Mucosa of gallbladder (tissue), 1 donor: ENCODE results near the gene ZFYVE9. TPM values are rescaled to one million over a fixed set of nuclear protein-coding genes. Genes with fewer than 3 reads are reported as not detected.
"Not testable (repeated sequence)": the region's sequence is repeated elsewhere in the genome, so short reads cannot be mapped to it uniquely, and the experiment has no call there.

Experiments
- DNase-seq: peaks from one replicate; pipeline ENCODE4 v3.0.0-alpha.2; 2020; ENCODE audit warnings: low spot score
- total RNA-seq: library from RNA; stranded (reverse); gene quantifications from one replicate; pipeline ENCODE4 v1.2.1, GENCODE V29; 2021
- donor health status: DM: no; HTN: no; CAD: no.

Gene ZFYVE9, protein sequence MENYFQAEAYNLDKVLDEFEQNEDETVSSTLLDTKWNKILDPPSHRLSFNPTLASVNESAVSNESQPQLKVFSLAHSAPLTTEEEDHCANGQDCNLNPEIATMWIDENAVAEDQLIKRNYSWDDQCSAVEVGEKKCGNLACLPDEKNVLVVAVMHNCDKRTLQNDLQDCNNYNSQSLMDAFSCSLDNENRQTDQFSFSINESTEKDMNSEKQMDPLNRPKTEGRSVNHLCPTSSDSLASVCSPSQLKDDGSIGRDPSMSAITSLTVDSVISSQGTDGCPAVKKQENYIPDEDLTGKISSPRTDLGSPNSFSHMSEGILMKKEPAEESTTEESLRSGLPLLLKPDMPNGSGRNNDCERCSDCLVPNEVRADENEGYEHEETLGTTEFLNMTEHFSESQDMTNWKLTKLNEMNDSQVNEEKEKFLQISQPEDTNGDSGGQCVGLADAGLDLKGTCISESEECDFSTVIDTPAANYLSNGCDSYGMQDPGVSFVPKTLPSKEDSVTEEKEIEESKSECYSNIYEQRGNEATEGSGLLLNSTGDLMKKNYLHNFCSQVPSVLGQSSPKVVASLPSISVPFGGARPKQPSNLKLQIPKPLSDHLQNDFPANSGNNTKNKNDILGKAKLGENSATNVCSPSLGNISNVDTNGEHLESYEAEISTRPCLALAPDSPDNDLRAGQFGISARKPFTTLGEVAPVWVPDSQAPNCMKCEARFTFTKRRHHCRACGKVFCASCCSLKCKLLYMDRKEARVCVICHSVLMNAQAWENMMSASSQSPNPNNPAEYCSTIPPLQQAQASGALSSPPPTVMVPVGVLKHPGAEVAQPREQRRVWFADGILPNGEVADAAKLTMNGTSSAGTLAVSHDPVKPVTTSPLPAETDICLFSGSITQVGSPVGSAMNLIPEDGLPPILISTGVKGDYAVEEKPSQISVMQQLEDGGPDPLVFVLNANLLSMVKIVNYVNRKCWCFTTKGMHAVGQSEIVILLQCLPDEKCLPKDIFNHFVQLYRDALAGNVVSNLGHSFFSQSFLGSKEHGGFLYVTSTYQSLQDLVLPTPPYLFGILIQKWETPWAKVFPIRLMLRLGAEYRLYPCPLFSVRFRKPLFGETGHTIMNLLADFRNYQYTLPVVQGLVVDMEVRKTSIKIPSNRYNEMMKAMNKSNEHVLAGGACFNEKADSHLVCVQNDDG (N-terminal part only)
- 22.6 TPM for total RNA-seq

DNA sequence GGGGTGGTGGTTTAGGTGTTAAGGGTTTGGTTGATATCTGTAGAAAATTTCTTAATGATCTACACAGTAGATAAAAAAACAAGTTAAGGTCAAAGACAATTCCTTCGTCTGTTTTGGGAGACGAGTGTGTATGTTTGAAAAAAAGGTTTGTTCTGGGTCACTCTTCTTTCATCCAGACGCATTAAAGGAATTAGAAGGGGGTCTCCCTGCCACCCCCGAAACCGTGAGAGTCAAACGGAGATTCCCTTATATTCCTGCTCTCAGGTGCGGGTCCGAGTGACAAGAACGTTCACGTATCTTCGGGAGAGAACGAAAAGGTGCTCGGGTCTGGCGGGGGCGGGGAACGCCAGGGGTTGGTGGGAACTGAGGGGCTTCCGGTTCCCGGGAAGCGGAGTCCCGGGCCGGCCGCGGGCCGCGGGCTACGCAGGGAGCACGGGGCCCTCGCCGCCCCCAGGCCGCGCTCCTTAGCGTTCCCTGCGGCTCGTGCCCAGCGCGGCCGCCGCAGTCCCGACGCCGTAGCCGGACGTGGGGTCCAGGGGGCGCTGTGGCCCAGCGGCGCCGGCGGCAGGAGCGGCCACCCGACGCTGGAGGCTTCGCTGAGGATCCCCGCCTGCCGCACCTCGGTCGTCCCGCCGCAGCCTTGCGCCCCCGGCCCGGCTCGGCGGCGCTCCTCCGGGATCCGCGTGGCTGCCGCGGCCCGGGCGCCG, at the start of gene ZFYVE9:
Gene ZFYVE9 (plus strand): TSS at position 577 of the 707 bp plus-strand sequence. CDS start 91,118 bp downstream, outside the sequence.
- DNase-seq = peak; percentile 72

DNA sequence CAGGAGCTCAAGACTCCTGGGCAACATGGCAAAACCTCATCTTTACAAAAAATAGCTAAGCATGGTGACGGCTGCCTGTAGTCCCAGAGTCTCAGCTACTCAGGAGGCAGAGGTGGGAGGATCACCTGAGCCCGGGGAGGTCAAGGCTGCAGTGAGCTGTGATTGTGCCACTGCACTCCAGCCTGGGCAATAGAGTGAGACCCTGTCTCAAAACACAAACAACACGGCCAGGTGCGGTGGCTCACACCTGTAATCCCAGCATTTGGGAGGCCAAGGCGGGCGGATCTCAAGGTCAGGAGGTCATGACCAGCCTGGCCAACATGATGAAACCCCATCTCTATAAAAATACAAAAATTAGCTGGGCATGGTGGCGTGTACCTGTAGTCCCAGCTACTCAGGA, 47.6 kb upstream of the ZFYVE9 start:
- not testable (repeated sequence) for DNase-seq

DNA sequence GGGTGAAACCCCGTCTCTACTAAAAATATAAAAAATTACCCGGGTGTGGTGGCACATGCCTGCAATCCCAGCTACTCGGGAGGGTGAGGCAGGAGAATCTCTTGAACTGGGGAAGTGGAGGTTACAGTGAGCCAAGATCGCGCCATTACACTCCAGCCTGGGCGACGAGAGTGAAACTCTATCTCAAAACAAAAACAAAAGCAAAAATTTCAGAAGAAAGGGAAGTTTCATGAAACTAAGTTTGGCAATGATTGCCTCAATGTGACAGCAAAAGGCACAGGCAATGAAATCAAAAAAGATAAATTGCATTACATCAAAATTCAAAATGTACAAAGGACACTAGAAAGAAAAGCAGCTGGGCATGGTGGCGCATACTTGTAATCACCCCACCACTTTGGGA, 45.7 kb upstream of the ZFYVE9 start:
- no peak for DNase-seq

DNA sequence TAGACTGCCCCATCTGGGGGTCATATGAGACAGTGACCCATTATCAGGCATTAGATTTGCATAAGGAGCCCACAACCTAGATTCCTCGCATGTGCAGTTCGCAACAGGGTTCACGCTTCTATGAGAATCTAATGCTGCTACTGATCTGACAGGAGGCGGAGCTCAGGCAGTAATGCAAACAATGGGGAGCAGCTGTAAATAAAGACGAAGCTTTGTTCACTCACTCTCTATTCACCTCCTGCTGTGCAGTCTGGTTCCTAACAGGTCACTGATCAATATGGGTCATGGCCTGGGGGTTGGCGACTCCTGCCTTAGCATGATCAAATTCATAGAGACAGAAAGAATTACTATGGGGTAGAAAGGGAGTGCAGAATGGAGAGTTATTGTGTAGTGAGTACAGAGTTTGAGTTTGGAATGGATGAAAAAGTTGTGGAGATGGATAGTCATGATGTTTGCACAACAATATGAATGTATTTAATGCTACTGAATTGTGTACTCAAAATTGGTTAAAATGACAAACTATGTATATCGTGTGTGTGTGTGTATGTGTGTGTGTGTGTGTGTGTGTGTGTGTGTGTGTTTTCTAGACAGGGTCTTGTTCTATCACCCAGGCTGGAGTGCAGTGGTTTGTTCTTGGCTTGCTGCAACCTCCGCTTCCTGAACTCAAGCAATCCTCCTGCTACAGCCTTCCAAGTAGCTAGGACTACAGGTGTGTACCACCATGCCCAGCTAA, 43.6 kb upstream of the ZFYVE9 start:
- peak; percentile 12 for DNase-seq

DNA sequence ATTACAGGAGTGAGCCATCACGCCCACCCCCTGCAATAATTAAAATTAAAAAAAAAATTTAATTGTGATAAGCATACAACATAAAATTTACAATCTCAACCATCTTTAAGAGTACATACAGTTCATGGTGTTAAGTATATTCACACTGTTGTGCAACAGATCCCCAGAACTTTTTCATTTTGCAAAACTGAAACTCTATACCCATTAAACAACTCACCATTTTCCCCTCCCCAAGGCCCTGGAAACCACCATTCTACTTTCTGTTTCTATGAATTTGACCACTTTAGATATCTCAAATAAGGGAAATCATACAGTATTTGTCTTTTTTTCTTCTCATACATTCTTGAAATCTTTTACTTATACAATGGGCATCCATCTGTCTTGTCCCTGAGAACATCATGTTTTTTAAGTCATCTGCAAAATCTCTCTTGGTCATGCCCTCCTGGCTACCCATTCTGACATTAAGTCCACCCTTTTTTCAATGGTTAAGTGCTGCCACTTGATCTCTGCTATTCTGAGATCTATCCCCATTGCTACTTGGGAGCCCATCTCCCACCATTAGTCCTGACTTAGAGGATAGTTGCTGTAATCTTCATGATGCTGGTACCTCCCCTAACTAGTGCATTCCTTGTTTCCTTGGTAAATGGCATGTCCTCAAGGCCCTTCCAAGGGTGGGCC, 39.4 kb upstream of the ZFYVE9 start:
- DNase-seq = no peak

DNA sequence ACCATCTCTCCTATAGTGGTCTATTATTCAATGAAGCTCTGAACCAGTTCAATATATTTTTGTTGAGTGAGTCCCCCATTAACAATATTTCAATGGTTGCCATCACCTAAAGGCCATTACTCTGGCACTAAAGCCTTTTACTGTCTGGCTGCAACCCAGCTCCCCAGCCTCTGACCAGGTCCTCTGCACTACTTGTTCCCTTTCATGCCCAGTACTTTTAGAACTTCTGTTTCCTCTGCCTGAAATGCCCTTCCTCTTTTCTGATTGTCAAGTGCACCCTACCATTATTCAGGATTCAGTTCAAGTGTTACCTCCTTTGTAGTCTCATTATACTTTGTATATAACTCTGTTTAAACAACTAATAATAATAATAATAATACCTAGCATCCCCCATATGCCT, 30.4 kb upstream of the ZFYVE9 start:
- no peak for DNase-seq

DNA sequence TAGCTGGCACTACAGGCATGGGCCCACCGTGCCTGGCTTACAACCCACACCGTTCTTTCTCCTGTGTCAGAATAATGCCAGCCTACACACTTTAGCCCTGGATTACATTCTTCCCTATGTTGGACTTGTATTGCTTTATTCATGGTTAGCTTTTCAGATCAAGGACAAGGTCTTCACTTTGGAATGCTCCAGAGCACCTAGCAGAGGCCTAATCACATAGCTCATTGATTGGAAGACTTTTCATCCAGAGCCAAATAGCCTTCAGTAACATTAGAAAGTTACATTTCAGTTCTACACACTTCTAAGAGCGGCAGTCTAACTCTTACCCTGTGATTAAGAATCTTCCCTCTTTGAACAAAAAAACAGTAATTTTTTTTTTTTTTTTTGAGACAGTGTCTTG, 29.4 kb upstream of the ZFYVE9 start:
- DNase-seq = no peak

DNA sequence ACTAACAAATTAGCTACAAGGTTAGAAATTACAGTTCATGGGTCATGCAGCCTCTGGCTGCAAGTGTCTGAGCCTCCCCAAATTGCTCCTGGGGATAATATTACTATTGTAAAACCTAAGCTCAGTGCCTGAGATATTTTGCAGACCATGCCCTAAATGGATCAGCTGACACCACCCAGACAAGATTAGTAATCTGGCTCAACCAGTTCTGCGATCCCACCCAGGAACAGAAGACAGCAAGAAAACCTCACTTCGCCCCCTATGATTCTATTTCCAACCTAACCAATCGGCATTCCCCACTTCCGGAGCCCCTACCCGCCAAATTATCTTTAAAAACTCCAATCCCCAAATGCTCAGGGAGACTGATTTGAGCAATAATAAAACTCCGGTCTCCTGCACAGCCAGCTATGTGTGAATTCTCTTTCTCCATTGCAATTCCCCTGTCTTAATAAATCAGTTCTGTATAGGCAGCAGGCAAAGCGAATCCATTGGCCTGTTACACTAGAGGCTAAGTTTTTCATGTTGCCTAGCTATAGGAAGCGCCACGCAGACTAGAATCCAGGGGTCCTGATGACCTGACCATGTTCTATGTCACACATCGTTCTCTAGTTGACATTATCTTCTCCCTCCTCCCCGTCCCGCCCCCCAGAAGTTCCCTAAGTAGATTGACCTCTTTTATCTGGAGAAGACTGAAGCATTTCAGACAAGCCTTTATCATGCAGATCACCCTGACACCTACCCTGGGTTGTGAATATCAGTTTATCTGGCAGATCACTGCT, 22.4 kb upstream of the ZFYVE9 start:
- DNase-seq = no peak

DNA sequence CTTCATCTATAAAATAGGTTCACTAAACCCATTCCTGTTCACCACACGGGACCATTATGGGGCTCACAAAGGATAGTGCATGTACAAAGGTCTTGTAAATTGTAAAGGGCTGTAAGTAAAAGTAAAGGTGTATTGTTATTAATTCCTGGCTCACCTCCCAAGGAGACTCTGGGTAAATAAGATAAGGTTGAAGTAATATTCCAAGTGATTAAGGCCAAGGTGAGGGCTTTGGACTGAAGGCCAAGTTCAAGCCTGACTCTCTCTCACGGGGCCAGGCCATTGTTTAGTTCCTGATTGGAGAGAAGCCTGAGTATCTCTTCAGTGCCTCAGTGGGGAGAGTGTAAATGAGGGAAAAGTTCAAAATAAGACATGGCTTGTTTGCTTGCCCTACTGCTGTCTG, 19.5 kb upstream of the ZFYVE9 start:
- peak; percentile 37 for DNase-seq

DNA sequence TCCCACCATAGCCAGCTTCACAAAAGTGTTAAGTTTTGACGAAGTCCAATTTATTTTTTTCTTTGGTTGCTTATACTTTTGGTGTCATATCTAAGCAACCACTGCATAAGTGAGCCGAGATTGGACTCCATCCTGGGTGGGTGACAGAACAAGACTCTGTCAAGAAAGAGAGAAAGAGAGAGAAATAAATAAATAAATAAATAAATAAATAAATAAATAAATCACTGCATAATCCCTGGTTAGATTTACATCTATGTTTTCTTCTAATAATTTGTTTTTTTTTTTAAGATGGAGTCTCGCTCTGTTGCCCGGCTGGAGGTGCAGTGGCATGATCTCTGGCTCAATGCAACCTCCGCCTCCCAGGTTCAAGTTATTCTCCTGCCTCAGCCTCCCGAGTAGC, 18.3 kb upstream of the ZFYVE9 start:
- no peak for DNase-seq

DNA sequence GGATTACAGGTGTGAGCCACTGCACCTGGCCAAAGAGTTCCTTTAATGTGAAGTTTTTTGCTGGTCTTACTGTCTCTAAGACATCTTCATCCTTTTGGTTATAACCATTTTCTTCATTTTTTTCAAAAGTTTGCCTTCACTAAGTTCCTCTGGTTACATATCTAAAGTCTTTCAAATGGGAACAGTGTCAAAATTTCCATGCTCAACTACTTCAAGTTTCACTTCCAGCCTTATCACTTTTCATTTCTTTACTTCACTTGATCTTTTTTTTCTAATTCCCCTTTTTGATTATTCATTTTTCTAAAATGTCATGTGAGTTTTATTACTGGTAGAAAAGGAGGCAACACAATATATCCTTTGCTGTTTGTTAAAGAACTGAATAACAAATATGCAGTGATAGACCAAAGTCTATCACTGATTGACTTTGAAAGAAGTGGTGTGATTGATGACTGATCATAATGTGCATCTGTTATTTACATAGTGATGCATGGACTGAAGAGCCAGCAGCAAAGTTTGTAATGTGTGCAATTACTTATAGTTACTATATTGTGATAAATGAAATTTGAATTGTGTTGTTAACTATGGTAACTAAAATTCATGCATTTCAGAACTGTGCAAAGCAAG, 16.0 kb upstream of the ZFYVE9 start:
- DNase-seq = no peak

DNA sequence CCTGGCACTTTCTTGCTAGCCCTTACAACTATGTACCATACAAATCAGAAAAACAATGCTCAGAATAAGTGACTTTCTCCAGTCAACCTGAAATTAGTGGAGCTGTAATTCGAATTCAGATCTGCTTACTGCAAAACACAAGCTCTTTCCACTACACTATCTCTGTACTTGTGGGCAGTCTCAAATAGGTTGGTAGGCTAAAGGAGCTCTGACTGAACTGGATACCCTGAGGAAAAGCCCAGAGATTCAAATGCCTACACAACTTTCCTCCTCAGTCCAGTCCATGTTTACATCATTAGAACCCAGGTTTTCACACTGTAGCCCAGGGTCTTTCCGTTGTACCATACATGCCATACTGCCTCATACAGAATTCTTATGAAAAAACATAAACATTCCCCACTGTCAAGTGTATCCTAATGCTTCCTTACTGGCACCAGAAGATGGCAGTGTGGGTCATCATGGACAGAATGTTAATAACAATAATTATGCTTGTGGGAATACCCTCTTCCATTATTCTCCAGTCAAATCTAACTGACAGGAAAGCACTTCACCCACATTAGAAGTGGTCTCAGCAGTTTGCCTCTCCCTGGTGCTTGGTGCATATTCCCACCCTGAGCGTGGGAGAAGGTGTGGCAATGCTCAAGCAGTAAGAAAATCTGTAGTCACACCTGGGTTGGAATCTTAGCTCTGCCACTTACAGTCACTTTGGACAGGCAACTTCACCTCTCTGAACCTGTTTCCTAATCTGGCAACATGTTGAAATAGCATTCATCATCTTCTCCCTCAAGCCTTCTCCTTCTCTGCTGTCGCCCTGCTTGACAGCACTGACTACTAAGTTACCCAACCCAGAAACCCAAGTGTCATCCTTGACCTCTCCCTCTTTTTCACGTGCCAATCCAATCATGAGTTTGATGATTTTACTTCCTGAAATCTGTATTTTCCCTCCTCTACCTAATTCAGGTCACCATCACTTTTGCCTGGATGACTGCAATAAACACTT, 14.4 kb upstream of the ZFYVE9 start:
- DNase-seq = peak; percentile 54

DNA sequence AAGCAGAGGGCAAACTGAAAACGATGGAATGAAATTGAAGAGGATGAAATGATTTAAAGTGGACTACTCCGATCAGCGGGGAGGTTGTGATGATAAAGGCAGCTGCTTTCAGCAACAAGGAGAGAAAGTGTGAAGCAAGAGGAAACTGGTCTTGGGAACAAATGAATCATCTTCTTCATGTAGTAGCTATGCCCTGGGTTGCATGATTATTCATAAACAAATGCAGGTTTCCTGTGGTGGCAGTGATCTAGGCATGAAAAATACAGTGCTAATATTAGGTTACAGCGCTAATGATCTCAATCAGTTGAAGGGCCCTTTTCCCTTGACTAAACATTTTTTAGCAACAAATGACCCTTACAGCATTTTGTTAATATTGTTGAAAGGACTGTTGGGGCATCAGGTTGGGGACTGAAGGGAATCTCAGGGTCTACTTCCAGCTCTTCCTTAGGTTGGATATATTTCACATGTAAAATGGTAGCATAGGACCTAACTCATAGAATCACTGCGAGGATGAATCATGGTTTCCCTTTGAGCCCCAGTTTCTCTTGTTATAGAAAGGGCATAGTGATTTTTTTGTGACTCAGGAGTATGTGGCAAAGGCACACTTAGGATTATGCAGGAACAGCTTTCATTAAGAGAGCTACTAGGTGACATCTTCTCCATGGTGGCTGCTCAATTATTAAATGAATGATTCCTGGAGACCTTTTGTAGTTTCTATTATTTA, 1.9 kb upstream of the ZFYVE9 start:
- no peak for DNase-seq

DNA sequence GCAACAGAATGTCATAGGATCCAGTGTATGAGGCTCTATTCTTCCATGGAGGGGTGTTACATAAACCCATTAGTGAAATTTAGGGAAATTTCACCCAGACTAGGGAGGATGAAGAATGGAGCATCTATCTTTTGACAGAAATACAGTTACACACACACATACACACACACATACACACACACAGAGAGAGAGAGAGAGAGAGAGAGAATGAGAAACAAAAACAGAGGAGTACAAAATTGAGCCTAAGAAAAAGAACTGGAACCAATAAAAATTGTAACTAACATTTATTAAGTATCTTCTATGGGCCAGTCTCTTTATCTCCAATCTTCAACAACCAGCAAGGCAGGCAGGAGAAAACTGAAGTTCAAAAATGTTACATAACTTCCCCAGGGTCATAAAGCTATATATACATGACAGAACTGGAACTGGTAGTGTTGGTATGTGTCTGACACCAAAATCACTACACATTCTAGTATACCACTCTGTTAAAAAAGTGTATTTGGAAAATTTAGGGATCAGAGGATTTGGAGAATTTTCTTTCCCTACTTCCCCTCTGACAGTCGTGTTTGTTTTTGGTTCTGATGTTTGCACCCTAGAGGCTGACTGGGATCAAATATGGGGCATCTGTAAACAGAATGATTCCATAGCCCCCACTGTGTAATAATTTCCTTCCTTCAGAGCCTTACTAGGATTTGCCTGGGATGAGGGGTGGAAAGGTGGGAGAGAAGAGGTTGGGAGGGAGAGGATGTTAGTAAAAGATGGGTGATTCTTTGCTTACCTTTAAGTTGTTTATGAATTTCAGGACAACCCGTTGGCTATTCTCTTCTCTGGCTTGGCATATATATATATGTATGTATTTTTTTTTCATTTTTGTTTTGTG, 1.0 kb upstream of the ZFYVE9 start:
- no peak for DNase-seq

DNA sequence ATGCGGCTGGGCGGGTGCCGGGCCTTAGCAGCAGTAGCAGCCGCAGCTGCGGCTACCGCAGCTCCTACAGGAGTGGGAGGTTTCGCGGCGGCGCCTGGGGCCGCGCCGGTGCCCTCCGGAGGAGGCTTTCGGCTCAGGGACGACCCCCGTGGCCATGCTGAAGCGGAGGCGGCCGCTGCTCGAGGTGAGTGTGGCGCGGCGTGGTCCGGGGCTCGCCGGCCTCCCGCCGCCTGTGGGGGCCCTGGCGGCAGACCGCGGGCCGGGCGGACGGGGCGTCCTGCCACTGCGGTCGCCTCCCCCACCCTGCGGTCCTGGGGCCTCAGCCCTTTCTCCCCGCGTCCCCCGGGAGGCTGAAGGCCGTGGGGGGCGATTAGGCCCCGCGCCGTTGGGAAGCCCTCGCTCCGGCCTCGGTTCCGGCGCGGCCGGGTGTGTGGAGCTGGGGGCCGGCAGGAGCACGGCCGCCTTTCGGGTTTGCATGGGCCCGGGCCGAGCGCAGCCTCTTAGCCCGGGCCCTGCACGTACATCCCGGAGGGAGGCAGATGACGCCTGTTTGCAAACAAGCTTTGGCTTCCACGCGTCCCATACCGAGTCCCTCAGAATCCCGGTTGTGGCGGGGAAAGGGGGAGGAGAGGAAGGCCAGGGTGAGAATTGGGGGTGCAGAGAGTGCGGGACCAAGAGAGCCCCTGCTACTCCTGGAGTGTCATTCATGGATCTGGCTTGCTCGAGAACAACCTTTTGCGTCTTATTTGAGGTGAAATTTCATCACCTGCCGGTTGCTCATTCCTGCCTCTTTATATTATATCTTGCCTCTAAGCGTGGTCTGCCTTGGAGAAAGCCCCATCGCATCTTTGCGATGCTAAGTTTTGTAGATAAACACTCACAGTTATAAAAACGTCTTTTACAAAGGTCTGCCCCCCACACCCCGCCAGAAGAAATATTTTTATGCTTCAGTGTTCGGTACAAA, 613 bp downstream of the ZFYVE9 start:
- peak; percentile 20 for DNase-seq
